ENCODE measurements around the gene POU2F2.
A peak's percentile ranks its signal among the peaks of the same experiment; 100 is the strongest.

The POU2F2 gene

DNA sequence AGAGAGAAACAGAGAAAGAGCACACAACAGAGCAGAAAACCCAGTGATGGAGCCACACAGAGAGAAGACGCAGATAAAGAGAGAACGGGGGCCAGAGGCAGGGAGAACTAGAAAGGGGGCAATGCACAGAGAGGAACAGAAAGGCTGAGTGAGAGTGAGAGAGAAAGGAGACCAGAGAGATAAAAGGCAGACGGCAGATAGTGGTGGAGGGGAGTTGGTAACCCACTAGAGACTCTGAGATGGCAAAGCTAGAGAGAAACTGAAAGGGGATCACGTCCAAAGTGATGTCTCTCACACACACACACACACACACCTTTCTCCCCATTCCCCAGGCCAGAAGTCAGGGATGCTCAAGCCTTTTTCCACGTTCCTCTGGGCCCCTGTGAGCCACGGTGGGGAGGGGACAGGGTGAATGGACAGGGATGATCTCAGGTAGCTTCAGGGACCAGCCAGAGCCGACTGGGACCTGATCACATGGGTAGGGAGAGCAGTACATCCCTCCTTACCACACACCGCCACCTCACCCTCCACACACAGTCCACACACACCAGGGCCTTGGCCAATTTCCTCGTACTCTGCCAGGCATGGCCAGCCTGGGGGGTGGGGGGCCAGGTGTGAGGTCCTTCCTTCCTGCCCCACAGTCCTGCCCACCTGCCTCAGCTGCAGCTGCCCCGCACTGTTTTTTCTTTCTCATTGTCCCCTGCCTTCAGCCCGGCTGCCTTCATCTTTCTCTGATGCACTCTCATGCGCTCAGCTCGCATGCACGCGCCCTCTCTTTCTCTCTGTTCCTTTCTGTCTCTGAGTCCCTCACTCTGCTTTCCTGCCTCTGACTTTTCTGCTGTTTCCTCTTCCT is 22.5 kb upstream of the POU2F2 start:
- no peak for DNase-seq (ENCODE audit: low spot score)

DNA sequence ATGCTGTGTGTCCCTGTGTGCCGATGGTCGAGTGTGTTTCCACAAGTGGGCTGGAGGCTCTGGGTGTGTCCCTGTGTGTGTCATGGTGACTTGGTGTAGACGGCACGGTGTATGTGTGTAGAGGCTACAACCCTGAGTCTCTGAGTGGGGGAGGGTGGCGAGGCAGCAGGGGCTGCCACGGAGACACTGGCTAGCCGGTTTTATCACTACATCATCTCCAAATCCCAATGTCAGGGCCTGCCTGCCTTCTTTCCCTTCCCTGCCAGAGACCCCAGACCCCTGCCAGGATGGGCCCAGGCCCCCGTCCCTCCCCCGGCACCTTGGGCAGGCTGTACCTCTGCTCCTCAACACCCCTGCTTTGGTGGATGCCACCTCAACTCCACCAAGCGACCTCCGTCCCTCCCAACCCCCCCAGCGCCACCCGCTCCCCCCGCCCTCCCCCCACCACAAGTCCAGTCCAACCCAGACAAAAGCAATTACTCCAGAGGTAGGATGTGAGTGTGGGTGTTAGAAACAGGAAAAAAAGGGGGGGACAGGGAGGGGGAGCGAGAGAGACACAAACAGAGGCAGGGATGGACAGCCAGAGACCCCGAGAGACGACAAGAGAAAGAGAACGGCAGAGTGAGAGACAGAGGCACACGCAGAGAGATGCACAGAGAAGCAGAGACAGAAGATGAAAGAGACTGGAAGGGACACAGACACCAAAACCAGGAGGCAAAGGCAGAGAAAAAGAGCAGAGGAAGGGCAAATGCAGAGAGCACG is 21.6 kb upstream of the POU2F2 start:
- DNase-seq (ENCODE audit: low spot score), result no peak

- no peak for DNase-seq (ENCODE audit: low spot score)
These were observed 20.8 kb upstream of the POU2F2 start for GRCh38 chr19:42152910-42153671.

DNA sequence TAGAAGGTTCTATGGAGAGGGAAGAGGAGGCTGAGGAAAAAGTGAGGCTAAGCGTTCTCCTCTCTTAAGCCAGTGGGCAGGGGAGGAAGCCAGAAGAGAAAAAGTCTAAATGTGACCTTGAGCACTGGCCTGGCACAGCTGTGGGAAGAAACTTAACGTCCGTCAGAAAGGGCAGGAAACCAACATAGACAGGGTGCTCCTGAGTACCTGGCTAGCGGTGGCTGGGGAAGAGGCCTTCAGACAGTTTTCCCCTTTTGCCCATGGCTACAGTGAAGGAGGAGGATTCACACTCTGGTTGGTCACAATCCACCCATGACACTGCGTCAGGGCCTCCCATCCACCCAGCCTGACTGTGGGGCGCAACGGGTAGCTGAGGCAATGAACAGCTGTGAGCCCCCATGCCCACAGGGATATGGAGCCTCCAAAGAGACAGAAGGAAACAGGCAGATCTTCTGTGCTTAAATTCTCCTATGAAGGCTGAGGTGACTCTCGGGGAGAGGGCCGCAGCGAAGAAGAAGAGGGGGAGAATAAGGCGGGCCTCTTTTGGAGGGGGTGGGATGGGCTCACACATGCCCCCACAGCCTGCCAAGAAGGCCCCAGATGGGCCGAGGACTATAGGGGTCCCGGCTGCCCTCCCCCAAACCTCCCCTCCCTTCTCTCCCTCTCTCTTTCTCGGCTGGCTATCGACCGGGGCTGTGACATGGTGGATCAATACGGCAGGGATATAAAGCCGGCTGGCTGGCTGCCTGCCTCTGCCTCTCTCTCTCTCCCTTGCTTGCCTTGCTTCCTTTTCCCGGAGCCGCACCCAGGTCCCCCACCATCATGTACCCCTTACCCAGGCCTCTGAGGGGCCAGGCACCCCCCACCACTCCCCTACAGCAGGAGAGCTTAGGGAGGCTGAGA is 19.8 kb upstream of the POU2F2 start:
- DNase-seq (ENCODE audit: low spot score), result no peak

GRCh38 chr19:42150911-42151361 is 18.7 kb upstream of the POU2F2 start:
- no peak for DNase-seq (ENCODE audit: low spot score)

DNA sequence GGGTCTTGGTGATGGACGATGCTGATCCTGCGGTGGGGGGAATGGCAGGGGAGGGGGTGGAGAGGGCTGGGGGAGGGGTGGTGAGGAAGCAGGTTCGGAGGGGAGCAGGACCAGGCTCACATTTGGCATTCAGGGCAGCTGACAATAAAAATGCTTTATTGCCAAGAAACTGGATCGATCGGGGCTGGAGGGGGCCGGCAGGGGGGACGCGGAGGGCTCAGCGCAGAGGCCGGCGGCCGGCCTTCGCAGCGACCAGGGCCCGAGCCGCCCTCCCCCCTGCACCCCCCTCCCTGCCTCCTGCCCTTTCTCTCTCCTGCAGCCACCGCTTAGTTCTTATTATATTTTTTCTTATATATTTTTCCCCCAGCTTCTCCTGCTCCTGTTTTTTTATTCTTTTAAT is 18.1 kb upstream of the POU2F2 start:
- no peak for DNase-seq (ENCODE audit: low spot score)

GRCh38 chr19:42149447-42150202 is 17.4 kb upstream of the POU2F2 start:
- no peak for DNase-seq (ENCODE audit: low spot score)

DNA sequence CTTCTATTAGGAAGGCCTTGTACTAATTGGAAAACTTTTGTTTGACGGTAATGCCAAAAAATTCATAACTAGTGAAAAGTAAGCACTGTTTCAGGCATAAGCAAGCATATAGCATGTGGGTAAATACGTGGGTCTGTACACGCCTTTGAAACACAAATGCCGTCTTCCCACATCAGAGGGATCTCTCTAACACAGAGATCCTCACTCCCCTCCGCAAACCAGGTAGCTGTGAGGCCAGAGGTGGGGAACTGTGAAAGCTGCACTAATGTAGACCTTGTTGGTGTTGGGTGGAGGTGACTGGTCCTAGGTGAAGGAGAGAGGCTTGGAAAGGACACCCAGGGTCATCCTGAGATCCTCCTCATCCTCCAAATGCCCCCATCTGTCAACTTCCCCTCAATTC is 16.0 kb upstream of the POU2F2 start:
- no peak for DNase-seq (ENCODE audit: low spot score)

GRCh38 chr19:42143341-42144234 is 11.3 kb upstream of the POU2F2 start:
- DNase-seq (ENCODE audit: low spot score), result peak; percentile 60

DNA sequence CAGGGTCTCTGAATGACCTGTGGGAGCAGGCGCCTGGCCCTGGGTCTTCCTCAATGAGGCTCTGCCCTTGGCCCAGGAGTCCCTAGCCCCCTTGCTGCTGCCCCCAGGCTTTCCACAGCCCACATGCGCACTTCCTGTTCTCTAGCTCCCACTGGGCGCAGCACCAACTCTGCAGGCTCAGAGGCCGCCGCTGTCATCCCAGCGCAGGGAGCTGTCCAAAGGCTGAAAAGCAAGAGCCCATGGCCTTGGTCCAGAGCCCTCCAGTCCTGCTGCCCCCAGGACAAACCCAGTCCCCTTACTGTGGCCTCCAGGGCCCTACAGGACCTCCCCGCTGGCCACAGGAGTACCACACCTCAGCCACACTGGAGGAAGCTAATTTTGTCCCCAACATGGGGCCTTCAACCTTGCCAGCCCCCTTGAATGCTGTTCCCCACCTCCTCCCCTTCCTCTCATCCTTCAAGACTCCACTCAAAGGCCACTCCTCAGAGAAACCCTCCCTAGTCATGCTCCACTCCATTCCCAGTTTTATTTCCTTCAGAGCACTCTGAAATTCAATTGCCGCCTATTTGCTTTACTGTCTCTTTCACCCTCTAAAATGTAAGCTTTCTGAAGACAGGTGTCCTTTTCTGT is 8.0 kb upstream of the POU2F2 start:
- peak; percentile 85 for DNase-seq (ENCODE audit: low spot score)

GRCh38 chr19:42134535-42135070 is 2.4 kb upstream of the POU2F2 start:
- no peak for DNase-seq (ENCODE audit: low spot score)

- peak; percentile 91 for DNase-seq (ENCODE audit: low spot score)
These were observed 744 bp upstream of the POU2F2 start for GRCh38 chr19:42132851-42133528.

DNA sequence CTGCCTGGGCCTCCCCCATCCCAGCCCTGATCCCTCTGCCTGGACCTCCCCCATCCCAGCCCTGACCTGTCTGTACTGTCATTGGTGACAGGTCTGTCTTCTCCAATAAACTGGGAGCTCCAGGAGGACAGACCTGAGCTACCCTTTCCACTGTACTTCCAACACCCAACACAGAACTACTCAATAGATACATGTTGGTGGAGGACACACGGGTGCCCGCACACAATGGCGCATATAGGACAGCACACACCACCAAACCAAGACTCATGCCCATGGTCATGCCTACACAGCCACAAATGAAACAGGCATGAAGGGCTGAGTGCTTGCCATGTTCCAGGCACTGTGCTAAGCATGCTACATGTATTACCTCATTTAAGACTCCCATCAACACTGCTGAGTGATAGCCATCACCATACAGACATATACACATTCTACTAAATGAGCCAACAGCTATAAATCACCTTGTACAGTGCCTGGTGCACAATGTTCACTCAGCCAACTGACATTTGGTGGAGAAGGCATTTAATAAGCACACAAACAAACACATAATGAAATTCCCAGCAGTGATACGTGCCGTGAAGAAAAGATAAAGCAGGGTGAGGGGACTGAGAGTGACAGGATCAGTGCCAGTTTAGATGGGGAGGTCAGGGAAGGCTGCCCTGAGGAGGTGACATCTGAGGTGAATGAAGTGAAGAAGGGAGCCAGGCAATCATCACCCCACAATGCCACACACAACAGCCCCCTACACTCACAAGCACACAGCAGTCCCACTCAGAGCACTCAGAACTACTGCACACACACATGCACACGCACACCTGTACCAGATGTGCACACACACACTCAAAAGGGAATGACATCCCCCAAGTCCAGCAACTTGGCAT is 857 bp downstream of the POU2F2 start:
- DNase-seq (ENCODE audit: low spot score), result no peak

DNA sequence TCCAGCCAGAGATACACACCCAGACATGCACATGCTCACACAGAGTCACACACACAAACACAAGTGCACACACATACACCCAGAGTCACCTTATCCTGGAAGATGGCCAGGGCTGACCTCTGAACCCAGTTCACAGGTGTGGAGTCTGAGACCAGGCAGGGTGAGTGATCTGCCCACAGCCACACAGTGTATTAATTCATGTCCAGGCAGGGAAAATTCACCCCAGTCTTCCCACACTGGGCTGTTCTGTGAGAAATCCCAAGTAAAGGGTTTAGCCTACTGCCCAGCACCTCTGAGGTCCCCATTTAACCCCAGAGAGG is 2.0 kb downstream of the POU2F2 start:
- no peak for DNase-seq (ENCODE audit: low spot score)

- DNase-seq (ENCODE audit: low spot score), result peak; percentile 89
These were observed 2.6 kb downstream of the POU2F2 start for GRCh38 chr19:42129399-42130253.

GRCh38 chr19:42126574-42126973 is 5.7 kb downstream of the POU2F2 start:
- DNase-seq (ENCODE audit: low spot score), result no peak

Data from AG20443 (cell line).